ENCODE data around the gene OTOP1.

GRCh38 chr4:4233610-4234009 lies 6.9 kb upstream of the OTOP1 start:
- TF ChIP-seq CTCF (IDR thresholded peaks at IDR 0.05) (no peak), POLR2A (IDR thresholded peaks at IDR 0.05) (no peak), EP300 (IDR thresholded peaks at IDR 0.05) (no peak)
